ENCODE measurements around the gene HBP1.

DNA sequence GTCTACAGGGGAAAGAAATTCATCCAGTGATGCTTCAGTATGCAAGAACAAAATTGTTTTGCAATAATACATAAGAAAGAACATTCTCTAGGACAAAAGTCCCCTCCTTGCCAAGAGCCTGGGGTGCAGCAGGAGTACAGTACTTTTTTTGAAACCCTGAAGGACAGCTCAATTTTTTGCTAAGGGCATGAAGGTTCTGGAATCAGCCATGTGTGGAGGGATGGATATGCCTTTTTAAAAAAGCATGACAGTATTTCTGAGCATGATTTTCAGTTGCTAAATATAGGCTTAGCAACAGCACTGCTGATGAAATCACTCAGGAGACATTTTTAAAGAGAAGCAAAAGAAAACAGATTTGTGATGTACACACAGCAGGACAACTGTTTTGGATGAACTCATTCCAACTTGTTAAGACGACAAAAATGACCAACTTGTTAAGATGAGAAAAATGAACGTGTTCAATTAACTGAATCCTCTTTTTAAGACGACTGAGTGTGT is 39.3 kb downstream of the HBP1 start:
- TF ChIP-seq, protein P1, sequence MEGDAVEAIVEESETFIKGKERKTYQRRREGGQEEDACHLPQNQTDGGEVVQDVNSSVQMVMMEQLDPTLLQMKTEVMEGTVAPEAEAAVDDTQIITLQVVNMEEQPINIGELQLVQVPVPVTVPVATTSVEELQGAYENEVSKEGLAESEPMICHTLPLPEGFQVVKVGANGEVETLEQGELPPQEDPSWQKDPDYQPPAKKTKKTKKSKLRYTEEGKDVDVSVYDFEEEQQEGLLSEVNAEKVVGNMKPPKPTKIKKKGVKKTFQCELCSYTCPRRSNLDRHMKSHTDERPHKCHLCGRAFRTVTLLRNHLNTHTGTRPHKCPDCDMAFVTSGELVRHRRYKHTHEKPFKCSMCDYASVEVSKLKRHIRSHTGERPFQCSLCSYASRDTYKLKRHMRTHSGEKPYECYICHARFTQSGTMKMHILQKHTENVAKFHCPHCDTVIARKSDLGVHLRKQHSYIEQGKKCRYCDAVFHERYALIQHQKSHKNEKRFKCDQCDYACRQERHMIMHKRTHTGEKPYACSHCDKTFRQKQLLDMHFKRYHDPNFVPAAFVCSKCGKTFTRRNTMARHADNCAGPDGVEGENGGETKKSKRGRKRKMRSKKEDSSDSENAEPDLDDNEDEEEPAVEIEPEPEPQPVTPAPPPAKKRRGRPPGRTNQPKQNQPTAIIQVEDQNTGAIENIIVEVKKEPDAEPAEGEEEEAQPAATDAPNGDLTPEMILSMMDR (conservative IDR thresholded peaks at IDR 0.05; ENCODE audit: low read length) = no peak
- no peak for TF ChIP-seq EZH2phosphoT487 (IDR thresholded peaks at IDR 0.05; ENCODE audit: borderline replicate concordance, low read depth, low read length)

All from OCI-LY7 (cell line).